HepG2 (cell line): ENCODE results near the gene ADCY5. TPM values are rescaled to one million over a fixed set of nuclear protein-coding genes. Genes with fewer than 3 reads are reported as not detected.
A peak's percentile ranks its signal among the peaks of the same experiment; 100 is the strongest.

Experiments used
- ATAC-seq: fragments of 200-7000 bp; cut with Tn5 transposase; 3 replicates; pipeline ENCODE4 v1.9.1; 2020; ENCODE audit warnings: mild to moderate bottlenecking, moderate library complexity
- BruUV-seq: library from RNA; stranded (reverse); fragments of 400-500 nt; replicated peaks from 2 replicates; lab custom pipeline; 2021; lab: Mats Ljungman, UMichigan
- CTCF ChIA-PET: fragments of 300-600 bp; formaldehyde crosslinking; extraction: SDS; loops from one replicate; lab custom pipeline; 2021; ENCODE audit warnings: low total read pairs, inconsistent platforms, low intra/inter-chr PET ratio; lab: Yijun Ruan, JAX
- POLR2A ChIA-PET: fragments of 350-600 bp; sonication (Branson Sonifier 250); formaldehyde crosslinking; loops from one replicate; lab custom pipeline; 2020; ENCODE audit warnings: antibody characterized with exemption, inconsistent platforms; lab: Yijun Ruan, JAX
- DNase-seq: peaks from one replicate; pipeline ENCODE4 v3.0.0-alpha.2; 2015; ENCODE audit warnings: low spot score
- FAIRE-seq: peaks from 3 replicates; lab custom pipeline; 2011; peaks lifted over from hg19 to GRCh38; lab: Jason Lieb, UNC
- H2AFZ ChIP-seq: one replicate; pipeline ENCODE4 v1.6.1; 2011; ENCODE audit warnings: low read length, inconsistent platforms
- H3K27ac ChIP-seq: fragments of 300-600 bp; 3 replicates; pipeline ENCODE4 v1.8.0; 2011; ENCODE audit warnings: mixed run types, mild to moderate bottlenecking, mixed read lengths, low read length, inconsistent platforms; ENCODE audit not compliant: insufficient read depth; ENCODE audit errors: extremely low read length
- H3K27me3 ChIP-seq, 2 experiments: fragments of 200-600 bp in 1 of 2; 2 replicates in 1 of 2; 3 replicates in 1 of 2; pipeline versions ENCODE4 v1.6.0 to v1.8.0; 2011; ENCODE audit warnings: low read length in 2 of 2, mild to moderate bottlenecking in 2 of 2, moderate library complexity in 2 of 2, inconsistent platforms in 1 of 2; ENCODE audit not compliant: insufficient read depth in 2 of 2, control insufficient read depth in 1 of 2
- H3K36me3 ChIP-seq, 2 experiments: fragments of 200-600 bp in 1 of 2; replicated peaks in 1 of 2; 2 replicates in 1 of 2; 3 replicates in 1 of 2; pipeline versions ENCODE4 v1.5.1 to v1.8.0; 2011; ENCODE audit warnings: low read length in 2 of 2, inconsistent platforms in 1 of 2; ENCODE audit not compliant: insufficient read depth in 2 of 2, control insufficient read depth in 1 of 2
- H3K4me1 ChIP-seq: 2 replicates; pipeline ENCODE4 v1.5.1; 2012; ENCODE audit warnings: low read length, inconsistent platforms; ENCODE audit not compliant: insufficient read depth
- H3K4me2 ChIP-seq: 2 replicates; pipeline ENCODE4 v1.6.0; 2011; ENCODE audit warnings: low read depth, low read length, inconsistent platforms
- H3K4me3 ChIP-seq, 3 experiments: fragments of 200-600 bp in 1 of 3; sonication (generic), shearing (Covaris generic) in 1 of 3; replicated peaks in 1 of 3; 2 replicates each; pipeline ENCODE4 v1.5.1; 2011 to 2016; ENCODE audit warnings: low read length in 3 of 3, inconsistent platforms in 2 of 3, low read depth in 2 of 3, mild to moderate bottlenecking in 2 of 3, control low read depth in 1 of 3, mixed read lengths in 1 of 3; ENCODE audit not compliant: insufficient read depth in 1 of 3
- H3K79me2 ChIP-seq: one replicate; pipeline ENCODE4 v1.6.1; 2011; ENCODE audit warnings: low read length, inconsistent platforms; ENCODE audit not compliant: insufficient read depth
- H3K9ac ChIP-seq: 2 replicates; pipeline ENCODE4 v1.6.0; 2011; ENCODE audit warnings: mild to moderate bottlenecking, low read depth, low read length, inconsistent platforms; ENCODE audit not compliant: insufficient read depth
- H3K9me3 ChIP-seq: 2 replicates; pipeline ENCODE4 v1.5.1; 2012; ENCODE audit warnings: mild to moderate bottlenecking, low read length
- H4K20me1 ChIP-seq: 2 replicates; pipeline ENCODE4 v1.6.0; 2011; ENCODE audit warnings: inconsistent platforms, mild to moderate bottlenecking, low read length, moderate library complexity; ENCODE audit not compliant: insufficient read depth
- ERF ChIP-seq: IDR thresholded peaks from 2 replicates; pipeline ENCODE4 v1.6.1; 2018; ENCODE audit warnings: missing biosample characterization, missing genetic modification reagents
- HNRNPLL ChIP-seq: fragments of 200-400 bp; formaldehyde crosslinking; IDR thresholded peaks from 2 replicates; pipeline ENCODE4 v1.6.1; 2017; ENCODE audit warnings: mild to moderate bottlenecking, low read depth, low read length; ENCODE audit not compliant: poor library complexity, severe bottlenecking
- MAFF ChIP-seq: IDR thresholded peaks from 2 replicates; pipeline ENCODE4 v1.6.1; 2011; ENCODE audit warnings: low read depth, low read length, improper control_type of control experiment
- MAFK ChIP-seq, 2 experiments: IDR thresholded peaks in 1 of 2; conservative IDR thresholded peaks in 1 of 2; 2 replicates each; pipeline ENCODE4 v1.6.1; 2011; ENCODE audit warnings: improper control_type of control experiment in 2 of 2, low read length in 2 of 2
- NFYB ChIP-seq: sonication (generic); formaldehyde crosslinking; IDR thresholded peaks from 2 replicates; pipeline ENCODE4 v1.4.0; 2020; ENCODE audit warnings: missing genetic modification reagents
- ZBTB33 ChIP-seq: sonication (generic); formaldehyde crosslinking; IDR thresholded peaks from 2 replicates; pipeline ENCODE4 v1.4.0; 2020; ENCODE audit warnings: missing genetic modification reagents
- ZNF124 ChIP-seq: sonication (generic); formaldehyde crosslinking; IDR thresholded peaks from 2 replicates; pipeline ENCODE4 v1.4.0; 2020; ENCODE audit warnings: missing genetic modification reagents
- ZNF432 ChIP-seq: sonication (generic); formaldehyde crosslinking; IDR thresholded peaks from 2 replicates; pipeline ENCODE4 v1.5.0; 2020; ENCODE audit warnings: missing genetic modification reagents, mild to moderate bottlenecking, borderline replicate concordance
- WGBS: methylation state at CpG from one replicate; pipeline ENCODE4 v1.1.6; 2017; ENCODE audit warnings: low lambda C conversion rate; 5-methylcytosine and 5-hydroxymethylcytosine counted together
- in situ Hi-C: cut with HindIII; loops from 2 replicates; pipeline ENCODE4 v1.10.0; 2017; ENCODE audit warnings: low pct_unique_long_range_greater_than_20kb; ENCODE audit not compliant: extremely low pct_ligation_motif_present
- intact Hi-C: fragments of 100-400 bp; cut with micrococcal nuclease; formaldehyde crosslinking; loops from one replicate; pipeline ENCODE4 v1.10.0; 2022; ENCODE audit not compliant: unreplicated experiment
- polyA plus RNA-seq, 8 experiments: library from polyadenylated mRNA; depleted of rRNA in 3 of 8; stranded (reverse) in 7 of 8; unstranded in 1 of 8; fragments of >200 nt; fragmentation: Illumina TruSeq in 4 of 8; extraction: Trizol in 4 of 8; gene quantifications; 2 replicates each; pipeline versions ENCODE4 v1.2.1 to v1.2.3, GENCODE V29; 2011 to 2016; ENCODE audit warnings: low read depth in 4 of 8, missing spikeins in 1 of 8, mixed read lengths in 1 of 8; ENCODE audit not compliant: insufficient read depth in 1 of 8
- total RNA-seq, 5 experiments: library from RNA; depleted of rRNA; stranded (reverse); fragments of >200 nt; fragmentation: Illumina TruSeq; extraction: Trizol; gene quantifications; 2 replicates each; pipeline ENCODE4 v1.2.3, GENCODE V29; 2016; ENCODE audit warnings: low read depth in 1 of 5

The ADCY5 gene
- total and polyA plus RNA-seq, 2 of the 13 experiments (the other 11 are each of a cell fraction or from before 2014, with no cell fraction given) = not detected

GRCh38 chr3:123411340-123412040 lies 37.4 kb downstream of the ADCY5 start:
- Histone ChIP-seq H3K36me3 (no peaks in the 10 kb centered on the region), H3K9me3 (no peaks in the 10 kb centered on the region), H3K4me1 (no peaks in the 10 kb centered on the region), H3K79me2 (no peaks in the 10 kb centered on the region), H4K20me1 (no peaks in the 10 kb centered on the region), H3K4me3 (no peak overlapping the region), H2AFZ (no peak overlapping the region)
- CTCF ChIA-PET = no interaction called here
- WGBS = 26% methylated on average over 7 of the region's 9 CpGs
- BruUV-seq = no TSS peak
- POLR2A ChIA-PET = no interaction called here
- peak; percentile 59; the same call in 1 of the 2 replicates for TF ChIP-seq MAFF
- TF ChIP-seq NFYB (CRISPR knock-in tag) = no peak
- no peak for TF ChIP-seq HNRNPLL
- TF ChIP-seq ZNF432 (CRISPR knock-in tag) = no peak
- peak; percentile 66 to 74 for TF ChIP-seq MAFK (conservative IDR thresholded peaks at IDR 0.05 in 1 of 2, IDR thresholded peaks at IDR 0.05 in 1 of 2; ENCODE audit: low read length in 2 of 2)
- no peak for TF ChIP-seq ZBTB33 (CRISPR knock-in tag)
- no peak for TF ChIP-seq ZNF124
- no peak for TF ChIP-seq ERF (CRISPR knock-in tag)
- TF ChIP-seq, all 625 proteins: peak for 2
- ATAC-seq (no peak; the same call in 2 of the 3 replicates), FAIRE-seq (no peak), DNase-seq (no peak)
- in situ Hi-C loops (no loop called here), intact Hi-C loops (no loop called here)
- H3K9ac ChIP-seq = no peak overlapping the region
- no peak overlapping the region for H3K4me2 ChIP-seq
- H3K27ac ChIP-seq = no peak overlapping the region
- peaks cover 0 to 22% of the 10 kb centered on the region in 2 experiments; a peak in 3 of 5 replicates for H3K27me3 ChIP-seq
